SU-DHL-6 (cell line): ENCODE data around the gene HLA-B.

Experiments
- EZH2phosphoT487 ChIP-seq: fragments of 200-600 bp; sonication (generic), shearing (Covaris generic); conservative IDR thresholded peaks from 2 replicates; pipeline ENCODE4 v1.6.1; 2018; ENCODE audit warnings: mild to moderate bottlenecking, antibody characterized with exemption, low read length, moderate library complexity, mixed read lengths
- TF ChIP-seq, protein P1 (sequence below): fragments of 200-600 bp; sonication (generic); IDR thresholded peaks from one replicate; pipeline ENCODE4 v1.5.1; 2017; ENCODE audit warnings: antibody characterized with exemption, mild to moderate bottlenecking, low read length, moderate library complexity; ENCODE audit not compliant: insufficient read depth, poor library complexity, severe bottlenecking

DNA sequence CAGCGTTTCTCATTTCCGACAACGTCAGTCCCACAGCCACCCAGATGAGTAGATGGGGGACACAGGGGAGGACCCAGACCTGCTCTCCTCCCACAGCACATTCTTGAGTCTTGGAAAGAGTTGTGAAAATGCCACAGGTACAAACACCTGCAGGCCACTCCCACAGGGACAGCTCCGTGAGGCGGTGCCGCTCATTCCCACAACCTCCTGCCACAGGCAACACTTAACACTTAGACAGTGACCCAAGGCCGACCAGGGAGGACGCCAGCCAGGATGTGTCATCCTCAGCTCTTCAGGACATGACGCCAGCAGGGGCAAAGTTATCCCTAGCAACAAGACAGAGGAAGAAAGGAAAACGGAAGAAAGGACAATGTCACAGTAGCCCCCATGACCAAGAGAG is 22.9 kb upstream of the HLA-B start:
- TF ChIP-seq, protein P1, sequence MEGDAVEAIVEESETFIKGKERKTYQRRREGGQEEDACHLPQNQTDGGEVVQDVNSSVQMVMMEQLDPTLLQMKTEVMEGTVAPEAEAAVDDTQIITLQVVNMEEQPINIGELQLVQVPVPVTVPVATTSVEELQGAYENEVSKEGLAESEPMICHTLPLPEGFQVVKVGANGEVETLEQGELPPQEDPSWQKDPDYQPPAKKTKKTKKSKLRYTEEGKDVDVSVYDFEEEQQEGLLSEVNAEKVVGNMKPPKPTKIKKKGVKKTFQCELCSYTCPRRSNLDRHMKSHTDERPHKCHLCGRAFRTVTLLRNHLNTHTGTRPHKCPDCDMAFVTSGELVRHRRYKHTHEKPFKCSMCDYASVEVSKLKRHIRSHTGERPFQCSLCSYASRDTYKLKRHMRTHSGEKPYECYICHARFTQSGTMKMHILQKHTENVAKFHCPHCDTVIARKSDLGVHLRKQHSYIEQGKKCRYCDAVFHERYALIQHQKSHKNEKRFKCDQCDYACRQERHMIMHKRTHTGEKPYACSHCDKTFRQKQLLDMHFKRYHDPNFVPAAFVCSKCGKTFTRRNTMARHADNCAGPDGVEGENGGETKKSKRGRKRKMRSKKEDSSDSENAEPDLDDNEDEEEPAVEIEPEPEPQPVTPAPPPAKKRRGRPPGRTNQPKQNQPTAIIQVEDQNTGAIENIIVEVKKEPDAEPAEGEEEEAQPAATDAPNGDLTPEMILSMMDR: no peak
- no peak for TF ChIP-seq EZH2phosphoT487
